ENCODE data around the gene ERVFRD-1. TPM values are rescaled to one million over a fixed set of nuclear protein-coding genes. Genes with fewer than 3 reads are reported as not detected.
"Not testable (repeated sequence)": the region's sequence is repeated elsewhere in the genome, so short reads cannot be mapped to it uniquely, and the experiment has no call there.

The ERVFRD-1 gene
- total RNA-seq, 4 donors from 2014 or later = not detected

- H3K4me1 ChIP-seq = peaks cover 10 to 14% of the 10 kb centered on the region in 2 donors
- H3K27ac ChIP-seq = no peak overlapping the region
- in situ Hi-C loops (cut with MboI; ENCODE audit: low sequenced_read_pairs in 4 of 4) (no loop called here), intact Hi-C loops (cut with DNase I; ENCODE audit: low total_unique reads) (no loop called here)
- TF ChIP-seq POLR2A (IDR thresholded peaks at IDR 0.05) = no peak
- H3K4me3 ChIP-seq = no peak overlapping the region
- no peaks in the 10 kb centered on the region for H3K9me3 ChIP-seq
- no peak for DNase-seq
- no peaks in the 10 kb centered on the region for H3K36me3 ChIP-seq
- ATAC-seq = no peak
- no peaks in the 10 kb centered on the region for H3K27me3 ChIP-seq
Observed at GRCh38 chr6:11120271-11121005, 8.9 kb upstream of the ERVFRD-1 start.

- DNase-seq; in situ Hi-C loops (cut with MboI; ENCODE audit: low sequenced_read_pairs in 4 of 4); H3K4me1 ChIP-seq; H3K36me3 ChIP-seq; ATAC-seq; H3K27ac ChIP-seq; H3K4me3 ChIP-seq; H3K27me3 ChIP-seq; H3K9me3 ChIP-seq; intact Hi-C loops (cut with DNase I; ENCODE audit: low total_unique reads): not testable (repeated sequence)
Observed at GRCh38 chr6:11115808-11116536, 4.4 kb upstream of the ERVFRD-1 start.

- intact Hi-C loops (cut with DNase I; ENCODE audit: low total_unique reads) (no loop called here), in situ Hi-C loops (cut with MboI; ENCODE audit: low sequenced_read_pairs in 4 of 4) (no loop called here)
- no peak overlapping the region for H3K27ac ChIP-seq
- no peaks in the 10 kb centered on the region for H3K9me3 ChIP-seq
- H3K4me3 ChIP-seq = no peak overlapping the region
- H3K4me1 ChIP-seq = no peaks in the 10 kb centered on the region
- no peak for ATAC-seq
- no peak for TF ChIP-seq CTCF (IDR thresholded peaks at IDR 0.05 in 4 of 5, conservative IDR thresholded peaks at IDR 0.05 in 1 of 5)
- TF ChIP-seq POLR2A (IDR thresholded peaks at IDR 0.05) = no peak
- no peaks in the 10 kb centered on the region for H3K36me3 ChIP-seq
- DNase-seq = no peak
- H3K27me3 ChIP-seq = no peaks in the 10 kb centered on the region
Observed at GRCh38 chr6:11113038-11113437, 1.5 kb upstream of the ERVFRD-1 start.

- DNase-seq = no peak
- Histone ChIP-seq H3K4me3 (peak overlapping the region in 1 of 4 donors; percentile 11), H3K9me3 (no peaks in the 10 kb centered on the region), H3K36me3 (no peaks in the 10 kb centered on the region), H3K4me1 (no peaks in the 10 kb centered on the region), H3K27ac (no peak overlapping the region), H3K27me3 (no peaks in the 10 kb centered on the region)
- ATAC-seq = no peak
- in situ Hi-C loops (cut with MboI; ENCODE audit: low sequenced_read_pairs in 4 of 4) (no loop called here), intact Hi-C loops (cut with DNase I; ENCODE audit: low total_unique reads) (no loop called here)
- TF ChIP-seq POLR2A (IDR thresholded peaks at IDR 0.05) (no peak), CTCF (IDR thresholded peaks at IDR 0.05 in 4 of 5, conservative IDR thresholded peaks at IDR 0.05 in 1 of 5) (no peak)
Observed at GRCh38 chr6:11111769-11112437, 378 bp upstream of the ERVFRD-1 start.

GRCh38 chr6:11108726-11109125 lies 2.8 kb downstream of the ERVFRD-1 start:
- Histone ChIP-seq H3K4me3 (no peak overlapping the region), H3K36me3 (no peaks in the 10 kb centered on the region), H3K9me3 (no peaks in the 10 kb centered on the region), H3K27ac (no peak overlapping the region), H3K27me3 (no peaks in the 10 kb centered on the region), H3K4me1 (no peaks in the 10 kb centered on the region)
- ATAC-seq = no peak
- intact Hi-C loops (cut with DNase I; ENCODE audit: low total_unique reads) (no loop called here), in situ Hi-C loops (cut with MboI; ENCODE audit: low sequenced_read_pairs in 4 of 4) (no loop called here)
- DNase-seq = no peak
- TF ChIP-seq POLR2A (IDR thresholded peaks at IDR 0.05) = no peak
- TF ChIP-seq CTCF (IDR thresholded peaks at IDR 0.05 in 4 of 5, conservative IDR thresholded peaks at IDR 0.05 in 1 of 5) = no peak

Data from gastrocnemius medialis (tissue), 4 donors.